ENCODE measurements around the gene OCA2. TPM values are rescaled to one million over a fixed set of nuclear protein-coding genes. Genes with fewer than 3 reads are reported as not detected.
A peak's percentile ranks its signal among the peaks of the same experiment; 100 is the strongest.

OCA2 gene
- polyA plus RNA-seq, 3 donors from 2014 or later, result 0.50 TPM; not detected in 2

- no peak for DNase-seq
- H3K27me3 Mint-ChIP-seq (ENCODE audit: low read depth in 3 of 3), result peaks cover 0 to 5% (median 0%) of the 10 kb centered on the region in 3 donors
- H3K27ac Mint-ChIP-seq, result peak overlapping the region in 1 of 6 donors; percentile 11
- H3K36me3 Mint-ChIP-seq, result peaks cover 38 to 46% (median 44%) of the 10 kb centered on the region in 3 donors
- H3K4me3 Mint-ChIP-seq, result no peak overlapping the region
- H3K4me1 Mint-ChIP-seq, result no peaks in the 10 kb centered on the region
- no peaks in the 10 kb centered on the region for H3K9me3 Mint-ChIP-seq
These were observed 16.8 kb upstream of the OCA2 start for GRCh38 chr15:28115871-28116270.

GRCh38 chr15:28114721-28115622 lies 15.9 kb upstream of the OCA2 start:
- Mint-ChIP-seq H3K4me1 (peaks cover 6 to 8% of the 10 kb centered on the region in 2 donors), H3K27me3 (ENCODE audit: low read depth in 3 of 3) (peaks cover 0 to 5% (median 2%) of the 10 kb centered on the region in 3 donors), H3K27ac (no peak overlapping the region), H3K9me3 (no peaks in the 10 kb centered on the region), H3K36me3 (peaks cover 30 to 40% (median 35%) of the 10 kb centered on the region in 3 donors), H3K4me3 (no peak overlapping the region)
- no peak for DNase-seq

- H3K4me1 Mint-ChIP-seq, result peaks cover 15 to 17% of the 10 kb centered on the region in 2 donors
- H3K27ac Mint-ChIP-seq, result no peak overlapping the region
- H3K9me3 Mint-ChIP-seq, result peaks cover 0 to 2% (median 0%) of the 10 kb centered on the region in 6 donors
- peaks cover 29 to 40% (median 33%) of the 10 kb centered on the region in 3 donors for H3K36me3 Mint-ChIP-seq
- H3K4me3 Mint-ChIP-seq, result no peak overlapping the region
- no peak for DNase-seq
- peaks cover 0 to 5% (median 5%) of the 10 kb centered on the region in 3 donors for H3K27me3 Mint-ChIP-seq (ENCODE audit: low read depth in 3 of 3)
These were observed 15.0 kb upstream of the OCA2 start for GRCh38 chr15:28114114-28114455.

- Mint-ChIP-seq H3K36me3 (peaks cover 29 to 39% (median 33%) of the 10 kb centered on the region in 3 donors), H3K27me3 (ENCODE audit: low read depth in 3 of 3) (peaks cover 0 to 6% (median 5%) of the 10 kb centered on the region in 3 donors), H3K27ac (no peak overlapping the region), H3K4me1 (peaks cover 20 to 22% of the 10 kb centered on the region in 2 donors), H3K4me3 (no peak overlapping the region), H3K9me3 (peaks cover 0 to 2% (median 0%) of the 10 kb centered on the region in 6 donors)
- DNase-seq, result no peak
These were observed 14.4 kb upstream of the OCA2 start for GRCh38 chr15:28113394-28114113.

GRCh38 chr15:28112962-28113361 lies 13.8 kb upstream of the OCA2 start:
- Mint-ChIP-seq H3K4me3 (no peak overlapping the region), H3K4me1 (peaks cover 21 to 23% of the 10 kb centered on the region in 2 donors), H3K27ac (no peak overlapping the region), H3K9me3 (peaks cover 0 to 2% (median 0%) of the 10 kb centered on the region in 6 donors), H3K27me3 (ENCODE audit: low read depth in 3 of 3) (peaks cover 1 to 7% (median 6%) of the 10 kb centered on the region in 3 donors), H3K36me3 (peaks cover 27 to 37% (median 33%) of the 10 kb centered on the region in 3 donors)
- no peak for DNase-seq

GRCh38 chr15:28112101-28112760 lies 13.1 kb upstream of the OCA2 start:
- Mint-ChIP-seq H3K36me3 (peaks cover 25 to 29% (median 26%) of the 10 kb centered on the region in 3 donors), H3K9me3 (peaks cover 0 to 2% (median 0%) of the 10 kb centered on the region in 6 donors), H3K27me3 (ENCODE audit: low read depth in 3 of 3) (peaks cover 3 to 11% (median 7%) of the 10 kb centered on the region in 3 donors), H3K4me1 (peaks cover 26 to 28% of the 10 kb centered on the region in 2 donors), H3K27ac (peak overlapping the region in 4 of 6 donors; percentile 36 to 68 (median 52)), H3K4me3 (no peak overlapping the region)
- DNase-seq, result no peak

- peaks cover 3 to 12% (median 7%) of the 10 kb centered on the region in 3 donors for H3K27me3 Mint-ChIP-seq (ENCODE audit: low read depth in 3 of 3)
- H3K4me3 Mint-ChIP-seq, result no peak overlapping the region
- peaks cover 25 to 29% (median 25%) of the 10 kb centered on the region in 3 donors for H3K36me3 Mint-ChIP-seq
- H3K9me3 Mint-ChIP-seq, result peaks cover 0 to 2% (median 0%) of the 10 kb centered on the region in 6 donors
- no peak for DNase-seq
- peak overlapping the region in 4 of 6 donors; percentile 36 to 68 (median 55) for H3K27ac Mint-ChIP-seq
- peaks cover 28% of the 10 kb centered on the region in 2 donors for H3K4me1 Mint-ChIP-seq
These were observed 12.4 kb upstream of the OCA2 start for GRCh38 chr15:28111543-28111942.

- H3K27ac Mint-ChIP-seq, result peak overlapping the region; percentile 82 to 95 (median 87)
- H3K4me3 Mint-ChIP-seq, result peak overlapping the region; percentile 22 to 80 (median 42)
- peaks cover 28 to 35% of the 10 kb centered on the region in 2 donors for H3K4me1 Mint-ChIP-seq
- DNase-seq, result no peak
- peaks cover 4 to 18% (median 5%) of the 10 kb centered on the region in 3 donors for H3K27me3 Mint-ChIP-seq (ENCODE audit: low read depth in 3 of 3)
- H3K9me3 Mint-ChIP-seq, result peaks cover 0 to 2% (median 0%) of the 10 kb centered on the region in 6 donors
- peaks cover 21 to 24% (median 22%) of the 10 kb centered on the region in 3 donors for H3K36me3 Mint-ChIP-seq
These were observed 11.4 kb upstream of the OCA2 start for GRCh38 chr15:28110481-28110881.

- Mint-ChIP-seq H3K4me1 (peaks cover 28 to 37% of the 10 kb centered on the region in 2 donors), H3K36me3 (peaks cover 17 to 22% (median 20%) of the 10 kb centered on the region in 3 donors), H3K27ac (peak overlapping the region; percentile 82 to 95 (median 87)), H3K27me3 (ENCODE audit: low read depth in 3 of 3) (peaks cover 4 to 18% (median 5%) of the 10 kb centered on the region in 3 donors), H3K9me3 (peaks cover 0 to 2% (median 0%) of the 10 kb centered on the region in 6 donors), H3K4me3 (peak overlapping the region; percentile 33 to 80 (median 56))
- DNase-seq, result peak; percentile 55 to 78 (median 56)
These were observed 10.7 kb upstream of the OCA2 start for GRCh38 chr15:28109626-28110455.

GRCh38 chr15:28107904-28108275 lies 8.8 kb upstream of the OCA2 start:
- Mint-ChIP-seq H3K9me3 (peaks cover 0 to 2% (median 0%) of the 10 kb centered on the region in 6 donors), H3K4me3 (peak overlapping the region; percentile 82 to 92 (median 86)), H3K36me3 (peaks cover 12 to 16% (median 15%) of the 10 kb centered on the region in 3 donors), H3K27ac (peak overlapping the region; percentile 64 to 84 (median 80)), H3K27me3 (ENCODE audit: low read depth in 3 of 3) (peaks cover 4 to 18% (median 8%) of the 10 kb centered on the region in 3 donors), H3K4me1 (peaks cover 28 to 40% of the 10 kb centered on the region in 2 donors)
- DNase-seq, result peak; percentile 37 to 67 (median 45)

- peaks cover 4 to 18% (median 8%) of the 10 kb centered on the region in 3 donors for H3K27me3 Mint-ChIP-seq (ENCODE audit: low read depth in 3 of 3)
- H3K36me3 Mint-ChIP-seq, result peaks cover 12 to 15% (median 12%) of the 10 kb centered on the region in 3 donors
- H3K4me3 Mint-ChIP-seq, result peak overlapping the region; percentile 82 to 92 (median 86)
- peak overlapping the region; percentile 80 to 95 (median 84) for H3K27ac Mint-ChIP-seq
- peaks cover 0 to 2% (median 0%) of the 10 kb centered on the region in 6 donors for H3K9me3 Mint-ChIP-seq
- peaks cover 28 to 40% of the 10 kb centered on the region in 2 donors for H3K4me1 Mint-ChIP-seq
- DNase-seq, result peak in 1 of 3 donors; percentile 42
These were observed 8.2 kb upstream of the OCA2 start for GRCh38 chr15:28107111-28107903.
